AG04449 (cell line): ENCODE data around the gene CTRB1.
A peak's percentile ranks its signal among the peaks of the same experiment; 100 is the strongest.

Experiments
- CTCF ChIA-PET: fragments of 350-600 bp; formaldehyde crosslinking; extraction: SDS; loops from one replicate; lab custom pipeline; 2021; ENCODE audit warnings: antibody characterized with exemption; lab: Yijun Ruan, JAX
- POLR2A ChIA-PET: fragments of 400-600, 350-600 bp; formaldehyde crosslinking; extraction: SDS; loops from one replicate; lab custom pipeline; 2020; ENCODE audit warnings: antibody characterized with exemption, inconsistent platforms; lab: Yijun Ruan, JAX
- DNase-seq: peaks from one replicate; pipeline ENCODE4 v3.0.0-alpha.2; 2010; ENCODE audit warnings: low read depth, low spot score
- H3K4me3 ChIP-seq: 2 replicates; pipeline ENCODE4 v1.5.1; 2011; ENCODE audit warnings: low read depth, mild to moderate bottlenecking, control low read depth, low read length
- TF ChIP-seq, protein P1 (sequence below): IDR thresholded peaks from one replicate; pipeline ENCODE4 v1.5.1; 2011; ENCODE audit warnings: mild to moderate bottlenecking, moderate library complexity, low read length, control low read depth, inconsistent platforms; ENCODE audit not compliant: insufficient read depth; ENCODE audit errors: missing control alignments

The CTRB1 gene

DNA sequence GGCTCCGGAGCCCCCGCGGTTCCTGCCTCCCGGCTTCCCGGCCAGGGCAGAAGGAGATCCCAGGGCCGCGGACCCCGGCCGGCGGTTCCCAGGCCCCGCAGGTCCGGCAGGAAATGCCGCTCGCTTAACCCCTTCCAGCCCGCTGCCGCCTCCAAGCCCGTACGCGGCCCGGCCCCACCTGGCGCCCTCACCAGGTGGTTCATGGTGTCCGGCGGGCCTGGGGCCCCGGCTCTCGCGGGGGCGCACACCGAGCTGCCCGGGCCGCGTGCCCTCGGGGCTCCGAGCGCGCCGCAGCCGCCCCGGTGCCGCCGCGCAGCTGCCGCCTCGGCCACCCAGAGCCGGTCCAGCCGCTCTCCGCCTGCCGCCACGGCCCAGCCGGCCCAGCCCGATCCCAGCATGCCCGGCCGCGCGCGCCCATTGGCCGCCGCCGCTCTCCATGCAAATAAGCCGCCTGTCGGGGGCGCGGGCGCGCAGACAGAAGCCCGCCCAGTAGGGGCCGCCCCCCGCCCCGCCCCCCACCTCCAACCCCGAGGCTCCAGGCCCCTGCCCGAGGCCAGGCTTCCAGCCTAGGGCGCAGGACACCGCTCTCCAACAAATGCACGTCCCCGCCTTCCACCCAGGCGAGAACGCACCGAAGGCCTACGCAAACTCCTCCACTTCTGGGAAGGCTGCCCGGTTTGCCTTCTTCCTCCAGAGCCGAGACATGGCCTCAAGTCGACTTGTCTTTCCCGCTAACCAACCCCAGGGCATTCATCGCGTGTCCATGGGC, 32.7 kb downstream of the CTRB1 start, which contains the start of gene BCAR1:
Gene BCAR1, minus strand, starts transcription at position 345 of the 769 bp plus-strand sequence. Its CDS starts 142 bp downstream, at position 203.
- H3K4me3 ChIP-seq: peak within 1 kb of the TSS; percentile 84
- DNase-seq: peak; percentile 71
- CTCF ChIA-PET: interaction anchor here (0.9 to 2.4 kb wide), 2 partner anchors 18 to 127 kb away, joined by 3 to 15 read pairs; no protein-coding TSS in a partner anchor

DNA sequence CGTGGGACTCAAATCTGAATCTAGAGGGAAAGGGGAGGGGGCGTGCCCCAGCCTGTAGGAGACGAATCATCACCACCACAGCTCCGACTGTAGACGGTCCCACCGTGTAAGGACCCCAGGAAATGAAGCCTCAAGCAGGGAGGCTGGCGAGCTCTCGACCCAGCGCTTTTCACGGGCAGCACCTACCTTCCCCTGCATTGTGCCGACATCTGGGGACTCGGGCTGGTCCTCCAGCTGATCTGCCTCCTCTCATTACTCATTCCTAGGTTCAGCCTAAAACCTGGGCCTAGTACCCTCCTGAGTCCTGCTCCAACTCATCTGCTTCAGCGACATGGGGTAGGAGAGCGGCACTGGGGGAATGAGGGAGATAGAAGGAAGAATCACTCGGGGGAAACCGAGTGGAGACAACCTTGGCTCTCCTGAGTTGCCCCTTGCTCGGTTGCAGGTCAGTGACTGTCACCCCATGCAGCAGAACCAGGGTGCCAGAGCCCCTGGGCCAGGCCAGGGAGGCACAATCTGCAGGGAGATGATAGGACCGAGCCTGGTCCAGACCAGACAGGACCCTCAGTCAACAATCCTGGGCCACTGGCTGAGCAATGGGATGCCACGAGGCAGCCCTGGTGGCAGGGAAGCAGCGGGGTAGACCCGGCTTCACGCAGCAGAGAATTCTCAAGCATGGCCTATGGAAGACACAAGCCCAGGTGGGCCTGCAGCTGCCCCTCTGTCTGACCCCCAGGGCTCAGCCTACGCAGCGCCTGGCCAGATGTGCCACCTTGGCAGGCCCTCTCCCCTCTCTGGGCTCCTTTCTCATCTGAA, 33.5 kb downstream of the CTRB1 start:
- no peak for DNase-seq
- H3K4me3 ChIP-seq: peak overlapping the region; percentile 42
- TF ChIP-seq, protein P1, sequence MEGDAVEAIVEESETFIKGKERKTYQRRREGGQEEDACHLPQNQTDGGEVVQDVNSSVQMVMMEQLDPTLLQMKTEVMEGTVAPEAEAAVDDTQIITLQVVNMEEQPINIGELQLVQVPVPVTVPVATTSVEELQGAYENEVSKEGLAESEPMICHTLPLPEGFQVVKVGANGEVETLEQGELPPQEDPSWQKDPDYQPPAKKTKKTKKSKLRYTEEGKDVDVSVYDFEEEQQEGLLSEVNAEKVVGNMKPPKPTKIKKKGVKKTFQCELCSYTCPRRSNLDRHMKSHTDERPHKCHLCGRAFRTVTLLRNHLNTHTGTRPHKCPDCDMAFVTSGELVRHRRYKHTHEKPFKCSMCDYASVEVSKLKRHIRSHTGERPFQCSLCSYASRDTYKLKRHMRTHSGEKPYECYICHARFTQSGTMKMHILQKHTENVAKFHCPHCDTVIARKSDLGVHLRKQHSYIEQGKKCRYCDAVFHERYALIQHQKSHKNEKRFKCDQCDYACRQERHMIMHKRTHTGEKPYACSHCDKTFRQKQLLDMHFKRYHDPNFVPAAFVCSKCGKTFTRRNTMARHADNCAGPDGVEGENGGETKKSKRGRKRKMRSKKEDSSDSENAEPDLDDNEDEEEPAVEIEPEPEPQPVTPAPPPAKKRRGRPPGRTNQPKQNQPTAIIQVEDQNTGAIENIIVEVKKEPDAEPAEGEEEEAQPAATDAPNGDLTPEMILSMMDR: no peak
- ChIA-PET POLR2A (interaction anchor here (0.9 to 1.9 kb wide), 6 partner anchors 10 to 56 kb away, joined by 3 to 9 read pairs (median 3); no protein-coding TSS in a partner anchor), CTCF (interaction anchor here (0.8 to 1.5 kb wide), 3 partner anchors 126 to 150 kb away, joined by 3 to 4 read pairs (median 4); no protein-coding TSS in a partner anchor)

More for the DNA sequence above, 32.7 kb downstream of the CTRB1 start, which contains the start of gene BCAR1:
- POLR2A ChIA-PET: interaction anchor here (0.9 to 1.9 kb wide), 5 partner anchors 11 to 130 kb away, joined by 3 to 9 read pairs (median 3); no protein-coding TSS in a partner anchor
- TF ChIP-seq, protein P1: no peak

DNA sequence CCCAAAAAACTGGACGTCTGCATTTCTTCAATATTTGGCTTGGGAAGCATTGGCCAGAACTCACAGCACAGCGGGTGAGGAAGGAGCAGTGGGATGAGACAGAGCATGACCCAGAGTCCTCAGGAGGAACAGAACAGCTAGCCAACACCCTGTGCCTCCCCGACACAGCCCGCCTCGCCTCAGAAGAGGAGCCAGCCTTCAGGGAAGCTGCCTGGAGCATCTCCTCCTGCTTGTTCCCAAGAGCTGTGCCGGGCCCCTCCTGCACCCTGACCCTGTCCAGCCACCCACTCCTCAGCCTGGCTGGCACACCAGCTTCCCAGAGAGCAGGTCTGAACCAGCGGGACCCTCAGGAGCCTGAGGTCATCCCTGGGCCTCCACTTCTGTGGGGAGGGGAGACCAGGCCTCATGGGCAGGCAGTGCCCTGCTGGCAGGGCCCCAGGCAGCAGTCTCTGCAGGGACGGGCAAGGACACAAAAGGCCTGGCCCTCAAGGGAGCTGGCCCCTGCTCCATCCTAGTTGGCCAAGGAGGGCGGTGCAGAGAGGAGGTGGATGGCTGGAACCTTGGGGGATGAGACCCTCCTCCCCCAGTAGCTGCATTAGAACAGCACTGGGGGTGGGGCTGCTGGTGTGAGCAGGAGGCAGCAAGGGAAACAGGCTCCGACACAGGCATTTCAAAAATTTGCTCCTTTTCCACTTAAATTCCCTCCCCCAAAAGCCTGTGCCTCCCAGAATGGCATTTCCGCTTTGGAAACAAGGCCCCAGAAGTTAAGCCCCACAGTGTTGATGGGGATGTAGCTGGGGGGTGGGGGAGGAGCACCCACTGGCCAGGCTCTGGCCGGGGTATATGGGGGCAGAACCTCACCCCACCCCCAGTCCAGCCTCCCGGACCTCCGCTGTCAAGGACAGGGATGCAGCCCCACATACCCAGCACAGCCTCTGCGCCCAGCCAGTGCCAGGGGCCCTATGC, 34.4 kb downstream of the CTRB1 start:
- peak; percentile 56 for DNase-seq
- CTCF ChIA-PET: interaction anchor here (0.8 to 1.9 kb wide), 5 partner anchors 10 to 149 kb away, joined by 3 to 7 read pairs (median 4); no protein-coding TSS in a partner anchor
- POLR2A ChIA-PET: interaction anchor here (0.9 to 4.6 kb wide), 7 partner anchors 8 to 55 kb away, joined by 3 to 16 read pairs (median 4); no protein-coding TSS in a partner anchor
- TF ChIP-seq, protein P1: no peak
- peak overlapping the region; percentile 30 for H3K4me3 ChIP-seq

DNA sequence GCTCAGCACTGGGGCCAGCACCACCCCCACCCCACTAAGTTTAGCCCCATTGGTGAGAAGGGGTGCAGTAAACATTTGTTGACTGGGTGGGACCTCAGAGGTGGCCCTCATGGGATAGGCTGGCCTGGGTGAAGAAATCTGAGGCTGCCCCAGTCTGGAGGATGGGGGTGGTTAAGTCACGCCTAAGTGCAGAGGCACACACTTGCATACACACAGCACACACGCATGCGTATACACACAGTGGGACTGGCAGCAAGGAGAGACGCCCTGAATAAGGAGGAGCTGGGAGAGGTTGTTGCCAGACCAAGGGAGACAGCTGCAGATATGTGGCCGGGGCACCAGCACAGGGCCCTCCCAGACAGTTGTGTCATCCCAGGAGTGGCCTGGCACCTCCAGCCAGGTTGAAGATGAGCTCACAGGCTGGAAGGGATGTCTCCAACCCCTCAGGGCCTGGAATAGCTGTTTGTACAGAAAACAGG, 35.6 kb downstream of the CTRB1 start:
- ChIA-PET CTCF (interaction anchor here (0.6 to 1.9 kb wide), 6 partner anchors 9 to 131 kb away, joined by 3 to 10 read pairs (median 4); no protein-coding TSS in a partner anchor), POLR2A (interaction anchor here (1.7 to 4.6 kb wide), 2 partner anchors 9 to 21 kb away, joined by 9 to 16 read pairs; no protein-coding TSS in a partner anchor)
- TF ChIP-seq, protein P1: no peak
- H3K4me3 ChIP-seq: no peak overlapping the region
- no peak for DNase-seq

DNA sequence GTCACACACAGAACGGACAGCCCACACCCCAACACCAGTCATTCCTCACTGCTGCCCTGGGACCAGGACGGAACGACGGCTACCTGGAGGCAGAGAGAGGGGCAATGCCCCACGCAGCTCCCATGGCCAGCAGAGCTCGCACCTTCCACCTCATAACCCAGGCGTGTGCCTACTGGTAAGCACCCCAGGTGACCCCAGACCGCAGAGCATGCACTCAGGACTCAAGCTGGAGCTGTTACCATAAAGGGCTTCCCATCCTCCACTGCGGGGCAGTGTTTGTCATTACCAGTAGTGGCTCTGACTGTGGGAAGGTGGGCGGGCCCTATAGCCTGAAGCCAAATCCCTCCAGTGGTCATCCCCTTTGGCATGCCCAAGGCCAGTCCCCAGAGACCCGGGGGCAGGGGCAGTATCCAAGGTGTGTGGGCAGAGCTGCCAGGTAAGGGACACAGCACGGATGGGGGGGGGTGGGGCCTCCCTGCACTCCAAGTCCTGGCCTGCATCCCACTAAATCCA, 37.3 kb downstream of the CTRB1 start:
- H3K4me3 ChIP-seq: no peak overlapping the region
- CTCF ChIA-PET: interaction anchor here (0.9 kb wide), 1 partner anchor 57 kb away, joined by 3 read pairs; no protein-coding TSS in a partner anchor
- TF ChIP-seq, protein P1: no peak
- no peak for DNase-seq
- POLR2A ChIA-PET: interaction anchor here (1.3 to 4.6 kb wide), 2 partner anchors 11 to 49 kb away, joined by 8 to 16 read pairs; no protein-coding TSS in a partner anchor
